ENCODE results near the gene SYT2. TPM values are rescaled to one million over a fixed set of nuclear protein-coding genes. Genes with fewer than 3 reads are reported as not detected.
A peak's percentile ranks its signal among the peaks of the same experiment; 100 is the strongest.

Gene SYT2
- total and polyA plus RNA-seq, 10 donors: under 0.01 to 0.14 (median 0.03) TPM; not detected in 3

DNA sequence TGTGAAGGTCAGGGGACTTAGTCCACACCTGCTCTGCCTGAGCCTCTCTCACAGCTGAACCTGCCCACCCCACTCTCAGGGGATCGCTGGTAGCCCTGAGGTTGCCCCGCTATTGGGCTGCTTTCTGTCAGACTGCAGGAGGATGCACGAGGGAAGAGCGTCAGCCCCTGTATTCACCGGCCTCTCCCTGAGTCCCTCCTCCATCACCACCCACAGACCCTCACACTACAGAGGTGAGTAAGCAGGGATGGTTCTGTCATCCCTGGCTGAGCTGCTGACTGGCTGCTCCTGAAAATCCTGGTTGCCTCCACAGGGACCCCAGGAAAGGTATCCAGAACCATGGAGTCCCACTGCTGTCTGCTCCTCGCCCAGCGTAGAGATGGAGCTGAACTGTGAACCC is 118.7 kb downstream of the SYT2 start:
- 84 to 96% (median 94%) methylated on average over 5 to 7 of the region's 7 CpGs for WGBS, 5 donors
- TF ChIP-seq, protein P1, sequence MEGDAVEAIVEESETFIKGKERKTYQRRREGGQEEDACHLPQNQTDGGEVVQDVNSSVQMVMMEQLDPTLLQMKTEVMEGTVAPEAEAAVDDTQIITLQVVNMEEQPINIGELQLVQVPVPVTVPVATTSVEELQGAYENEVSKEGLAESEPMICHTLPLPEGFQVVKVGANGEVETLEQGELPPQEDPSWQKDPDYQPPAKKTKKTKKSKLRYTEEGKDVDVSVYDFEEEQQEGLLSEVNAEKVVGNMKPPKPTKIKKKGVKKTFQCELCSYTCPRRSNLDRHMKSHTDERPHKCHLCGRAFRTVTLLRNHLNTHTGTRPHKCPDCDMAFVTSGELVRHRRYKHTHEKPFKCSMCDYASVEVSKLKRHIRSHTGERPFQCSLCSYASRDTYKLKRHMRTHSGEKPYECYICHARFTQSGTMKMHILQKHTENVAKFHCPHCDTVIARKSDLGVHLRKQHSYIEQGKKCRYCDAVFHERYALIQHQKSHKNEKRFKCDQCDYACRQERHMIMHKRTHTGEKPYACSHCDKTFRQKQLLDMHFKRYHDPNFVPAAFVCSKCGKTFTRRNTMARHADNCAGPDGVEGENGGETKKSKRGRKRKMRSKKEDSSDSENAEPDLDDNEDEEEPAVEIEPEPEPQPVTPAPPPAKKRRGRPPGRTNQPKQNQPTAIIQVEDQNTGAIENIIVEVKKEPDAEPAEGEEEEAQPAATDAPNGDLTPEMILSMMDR (IDR thresholded peaks at IDR 0.05 in 8 of 11, conservative IDR thresholded peaks at IDR 0.05 in 3 of 11): no peak
- no peak for TF ChIP-seq POLR2AphosphoS5 (IDR thresholded peaks at IDR 0.05)
- TF ChIP-seq POLR2A (IDR thresholded peaks at IDR 0.05): no peak
- no peak for DNase-seq
- Histone ChIP-seq H3K4me1 (peaks cover 0 to 37% (median 8%) of the 10 kb centered on the region in 6 donors), H3K4me3 (no peak overlapping the region), H3K36me3 (peaks cover 0 to 44% (median 0%) of the 10 kb centered on the region in 6 donors), H3K9me3 (no peaks in the 10 kb centered on the region), H3K27me3 (replicated peaks in 1 of 7) (no peaks in the 10 kb centered on the region), H3K27ac (no peak overlapping the region)
- intact Hi-C loops (cut with DNase I; ENCODE audit: low total_unique reads): no loop called here

DNA sequence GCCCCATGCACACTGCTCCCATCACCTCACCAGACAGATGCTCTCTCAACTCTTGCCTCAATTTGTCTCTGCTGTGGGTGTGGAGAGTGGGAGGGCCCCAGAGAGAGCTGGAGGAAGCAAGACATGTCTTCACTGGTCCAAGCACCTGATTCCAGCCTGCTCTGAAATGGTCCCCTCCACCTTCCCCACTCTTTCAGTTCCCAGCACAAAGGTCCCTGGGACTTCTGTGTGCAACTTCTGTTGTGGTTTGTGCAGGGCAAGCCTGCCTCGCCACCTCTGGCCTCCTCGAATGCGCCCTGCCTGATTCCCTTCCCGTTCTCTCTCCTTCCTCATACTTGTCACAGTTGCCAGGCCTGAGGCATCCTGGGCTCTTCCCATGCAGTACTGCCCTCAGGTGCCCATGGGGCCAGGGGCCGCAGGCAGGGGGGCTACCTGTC is 119.3 kb downstream of the SYT2 start:
- no peak for TF ChIP-seq POLR2A (IDR thresholded peaks at IDR 0.05)
- peak in 1 of 3 donors; percentile 5 for TF ChIP-seq POLR2AphosphoS5 (IDR thresholded peaks at IDR 0.05)
- H3K27me3 ChIP-seq (replicated peaks in 1 of 7): no peaks in the 10 kb centered on the region
- no peak for DNase-seq
- intact Hi-C loops (cut with DNase I; ENCODE audit: low total_unique reads): no loop called here
- H3K36me3 ChIP-seq: peaks cover 0 to 49% (median 0%) of the 10 kb centered on the region in 6 donors
- H3K4me1 ChIP-seq: peaks cover 0 to 41% (median 14%) of the 10 kb centered on the region in 6 donors
- H3K9me3 ChIP-seq: no peaks in the 10 kb centered on the region
- WGBS, 5 donors: 71 to 87% (median 79%) methylated on average over 5 of the region's 5 CpGs
- no peak overlapping the region for H3K4me3 ChIP-seq
- no peak overlapping the region for H3K27ac ChIP-seq

DNA sequence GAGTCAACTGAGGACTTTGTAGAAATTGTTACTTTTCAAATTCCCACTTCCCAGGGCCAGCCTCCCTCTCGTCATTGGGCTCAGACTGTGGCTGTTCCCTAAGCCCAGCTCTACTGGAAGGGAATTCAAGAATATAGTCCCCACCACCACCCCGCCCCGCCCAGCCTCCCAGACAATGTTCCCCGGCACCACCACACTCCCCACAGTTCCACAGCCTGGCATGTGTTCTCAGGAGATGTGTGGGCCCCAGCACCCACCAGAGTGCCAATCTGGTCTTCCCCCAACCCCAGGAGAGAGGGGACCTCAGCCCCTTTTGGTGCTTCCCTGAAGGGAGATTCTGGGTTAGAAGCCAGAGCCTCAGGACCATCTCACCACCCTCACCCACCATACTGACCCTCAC is 120.1 kb downstream of the SYT2 start:
- no peak for DNase-seq
- Histone ChIP-seq H3K27ac (peak overlapping the region in 4 of 8 donors; percentile 50 to 64 (median 54)), H3K36me3 (peaks cover 0 to 55% (median 0%) of the 10 kb centered on the region in 6 donors), H3K27me3 (replicated peaks in 1 of 7) (no peaks in the 10 kb centered on the region), H3K4me3 (no peak overlapping the region), H3K9me3 (no peaks in the 10 kb centered on the region), H3K4me1 (peaks cover 0 to 50% (median 17%) of the 10 kb centered on the region in 6 donors)
- WGBS, 5 donors: 93 to 98% (median 95%) methylated on average over 4 of the region's 4 CpGs
- TF ChIP-seq POLR2A (IDR thresholded peaks at IDR 0.05) (no peak), POLR2AphosphoS5 (IDR thresholded peaks at IDR 0.05) (no peak)
- TF ChIP-seq, protein P1 (IDR thresholded peaks at IDR 0.05 in 8 of 11, conservative IDR thresholded peaks at IDR 0.05 in 3 of 11): no peak
- intact Hi-C loops (cut with DNase I; ENCODE audit: low total_unique reads): no loop called here

DNA sequence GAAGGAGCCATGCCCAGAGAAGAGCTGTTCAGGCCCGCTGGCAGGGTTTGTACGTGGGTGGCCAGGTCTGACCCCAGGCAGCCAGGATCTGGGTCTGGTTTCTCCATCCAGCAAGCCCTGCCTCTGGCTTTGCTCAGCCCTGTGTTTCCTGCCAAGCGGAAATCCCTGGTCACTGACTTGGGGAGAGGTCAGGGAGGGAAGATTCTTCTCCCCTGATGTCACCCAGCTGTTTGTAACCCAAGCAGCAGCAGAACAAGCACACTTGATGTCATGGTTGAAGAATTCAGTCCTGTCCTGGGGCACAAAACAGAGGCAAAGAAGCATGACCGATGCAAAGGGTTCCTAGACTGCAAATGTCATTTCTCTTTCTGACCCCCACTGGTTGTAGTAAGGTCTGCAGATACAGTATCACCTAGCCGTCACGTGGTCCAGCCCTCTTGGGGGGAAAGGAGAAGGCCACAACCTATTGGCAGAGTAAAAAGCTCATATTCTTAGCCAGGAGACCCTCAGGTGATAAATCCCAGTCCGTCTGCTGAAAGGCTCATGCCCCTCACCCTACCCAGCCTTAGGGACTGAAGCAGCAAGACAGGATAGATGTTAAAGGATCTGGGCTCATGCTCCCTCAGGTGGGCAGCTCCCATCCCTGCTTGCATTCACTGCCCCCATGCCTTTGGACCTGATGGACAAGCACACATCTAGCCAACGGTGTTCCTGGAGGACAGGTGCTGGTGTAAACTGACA is 120.9 kb downstream of the SYT2 start:
- 56 to 69% (median 68%) methylated on average over 8 of the region's 8 CpGs for WGBS, 5 donors
- intact Hi-C loops (cut with DNase I; ENCODE audit: low total_unique reads): no loop called here

More for the DNA sequence above, 120.9 kb downstream of the SYT2 start:
- Histone ChIP-seq H3K4me1 (peaks cover 0 to 50% (median 17%) of the 10 kb centered on the region in 6 donors), H3K36me3 (peaks cover 0 to 61% (median 2%) of the 10 kb centered on the region in 6 donors), H3K4me3 (no peak overlapping the region), H3K27ac (peak overlapping the region in 7 of 8 donors; percentile 7 to 64 (median 51)), H3K9me3 (no peaks in the 10 kb centered on the region), H3K27me3 (replicated peaks in 1 of 7) (no peaks in the 10 kb centered on the region)
- TF ChIP-seq POLR2AphosphoS5 (IDR thresholded peaks at IDR 0.05) (peak; percentile 53 to 79 (median 64)), POLR2A (IDR thresholded peaks at IDR 0.05) (no peak)
- TF ChIP-seq, protein P1 (IDR thresholded peaks at IDR 0.05 in 8 of 11, conservative IDR thresholded peaks at IDR 0.05 in 3 of 11): no peak
- no peak for DNase-seq

Data from spleen (tissue), 11 donors.